PC-3 (cell line): ENCODE measurements around the gene TRAK1. TPM values are rescaled to one million over a fixed set of nuclear protein-coding genes. Genes with fewer than 3 reads are reported as not detected.
"Not testable (repeated sequence)": the region's sequence is repeated elsewhere in the genome, so short reads cannot be mapped to it uniquely, and the experiment has no call there.

Source experiments
- ATAC-seq: fragments of 200-7000 bp; cut with Tn5 transposase; 2 replicates; pipeline ENCODE4 v1.9.1; 2020; ENCODE audit warnings: mild to moderate bottlenecking, moderate library complexity
- BruUV-seq: library from RNA; stranded (reverse); fragments of 400-500 nt; replicated peaks from 2 replicates; lab custom pipeline; 2021; lab: Mats Ljungman, UMichigan
- CTCF ChIA-PET: fragments of 300-600 bp; sonication (Branson Sonifier 250); formaldehyde crosslinking; loops from one replicate; lab custom pipeline; 2022; ENCODE audit warnings: antibody characterized with exemption; lab: Charles Lee
- POLR2A ChIA-PET: fragments of 300-600 bp; sonication (Branson Sonifier 250); formaldehyde crosslinking; loops from one replicate; lab custom pipeline; 2022; ENCODE audit warnings: antibody characterized with exemption; ENCODE audit not compliant: unreplicated experiment; lab: Charles Lee
- DNase-seq: peaks from one replicate; pipeline ENCODE4 v3.0.0-alpha.2; 2015
- H2AFZ ChIP-seq: fragments of 300-600 bp; sonication (generic); 2 replicates; pipeline ENCODE4 v1.6.0; 2016; ENCODE audit warnings: antibody characterized with exemption, low read length
- H3F3A ChIP-seq: fragments of 300-600 bp; sonication (generic); one replicate; pipeline ENCODE4 v1.6.0; 2017; ENCODE audit warnings: antibody characterized with exemption, low read length, control low read depth, mild to moderate bottlenecking; ENCODE audit not compliant: unreplicated experiment
- H3K27ac ChIP-seq: fragments of 300-600 bp; sonication (generic); 2 replicates; pipeline ENCODE4 v1.5.1; 2016; ENCODE audit warnings: mild to moderate bottlenecking, low read length
- H3K27me3 ChIP-seq: fragments of 300-600 bp; sonication (generic); 2 replicates; pipeline ENCODE4 v1.6.1; 2016; ENCODE audit warnings: low read length, mixed read lengths
- H3K36me3 ChIP-seq: fragments of 300-600 bp; sonication (generic); 2 replicates; pipeline ENCODE4 v1.6.1; 2016; ENCODE audit warnings: low read depth, mixed run types, low read length, mixed read lengths
- H3K4me1 ChIP-seq: fragments of 300-600 bp; sonication (generic); 2 replicates; pipeline ENCODE4 v1.5.1; 2016; ENCODE audit warnings: low read length; ENCODE audit not compliant: insufficient read depth
- H3K4me2 ChIP-seq: fragments of 300-600 bp; sonication (generic); 2 replicates; pipeline ENCODE4 v1.6.0; 2016; ENCODE audit warnings: low read length
- H3K4me3 ChIP-seq: fragments of 300-600 bp; sonication (generic); 2 replicates; pipeline ENCODE4 v1.5.1; 2016; ENCODE audit warnings: mild to moderate bottlenecking, low read length, mixed read lengths
- H3K79me2 ChIP-seq: fragments of 300-600 bp; sonication (generic); 2 replicates; pipeline ENCODE4 v1.6.1; 2017; ENCODE audit warnings: low read length, mixed read lengths
- H3K9ac ChIP-seq: fragments of 300-600 bp; sonication (generic); 2 replicates; pipeline ENCODE4 v1.6.0; 2016; ENCODE audit warnings: mild to moderate bottlenecking, low read length
- H3K9me2 ChIP-seq: fragments of 300-600 bp; sonication (generic); replicated peaks from 2 replicates; pipeline ENCODE4 v1.6.1; 2016; ENCODE audit warnings: mixed run types, low read length, mixed read lengths
- H3K9me3 ChIP-seq: fragments of 300-600 bp; sonication (generic); 2 replicates; pipeline ENCODE4 v1.6.1; 2016; ENCODE audit warnings: low read length, mixed read lengths
- H4K20me1 ChIP-seq: fragments of 300-600 bp; sonication (generic); 2 replicates; pipeline ENCODE4 v1.6.1; 2016; ENCODE audit warnings: low read length, mixed read lengths
- EZH2 ChIP-seq: fragments of 300-600 bp; sonication (generic); IDR thresholded peaks from one replicate; pipeline ENCODE4 v1.6.1; 2017; ENCODE audit warnings: antibody characterized with exemption, mild to moderate bottlenecking, low read length; ENCODE audit not compliant: unreplicated experiment
- EZH2phosphoT487 ChIP-seq: fragments of 300-600 bp; sonication (generic); IDR thresholded peaks from 2 replicates; pipeline ENCODE4 v1.6.1; 2018; ENCODE audit warnings: mild to moderate bottlenecking, antibody characterized with exemption, low read length, borderline replicate concordance
- intact Hi-C: fragments of 100-400 bp; cut with micrococcal nuclease; formaldehyde crosslinking; loops from 2 replicates; pipeline ENCODE4 v1.9.0; 2023
- total RNA-seq: library from RNA; depleted of rRNA; stranded (reverse); fragments of >200 nt; gene quantifications from 2 replicates; pipeline ENCODE4 v1.2.3, GENCODE V29; 2014
- TF ChIP-seq, protein P1 (sequence below): fragments of 300-600 bp; sonication (generic); conservative IDR thresholded peaks from 2 replicates; pipeline ENCODE4 v1.5.1; 2017; ENCODE audit warnings: antibody characterized with exemption, low read depth, mild to moderate bottlenecking, low read length

TRAK1 gene
- total RNA-seq, 1 experiment from 2014 or later = 23.4 TPM

- H2AFZ ChIP-seq = no peak overlapping the region
- H3K9me2 ChIP-seq = no peaks in the 10 kb centered on the region
- no peak overlapping the region; the same call in 1 of the 2 replicates for H3K27ac ChIP-seq
- ChIA-PET POLR2A (no interaction called here), CTCF (no interaction called here)
- no peaks in the 10 kb centered on the region for H3K9me3 ChIP-seq
- no TSS peak for BruUV-seq
- no peaks in the 10 kb centered on the region for H3K36me3 ChIP-seq
- peaks cover 64% of the 10 kb centered on the region for H3K79me2 ChIP-seq
- no peaks in the 10 kb centered on the region for H3K27me3 ChIP-seq
- TF ChIP-seq EZH2phosphoT487 = no peak
- TF ChIP-seq, protein P1, sequence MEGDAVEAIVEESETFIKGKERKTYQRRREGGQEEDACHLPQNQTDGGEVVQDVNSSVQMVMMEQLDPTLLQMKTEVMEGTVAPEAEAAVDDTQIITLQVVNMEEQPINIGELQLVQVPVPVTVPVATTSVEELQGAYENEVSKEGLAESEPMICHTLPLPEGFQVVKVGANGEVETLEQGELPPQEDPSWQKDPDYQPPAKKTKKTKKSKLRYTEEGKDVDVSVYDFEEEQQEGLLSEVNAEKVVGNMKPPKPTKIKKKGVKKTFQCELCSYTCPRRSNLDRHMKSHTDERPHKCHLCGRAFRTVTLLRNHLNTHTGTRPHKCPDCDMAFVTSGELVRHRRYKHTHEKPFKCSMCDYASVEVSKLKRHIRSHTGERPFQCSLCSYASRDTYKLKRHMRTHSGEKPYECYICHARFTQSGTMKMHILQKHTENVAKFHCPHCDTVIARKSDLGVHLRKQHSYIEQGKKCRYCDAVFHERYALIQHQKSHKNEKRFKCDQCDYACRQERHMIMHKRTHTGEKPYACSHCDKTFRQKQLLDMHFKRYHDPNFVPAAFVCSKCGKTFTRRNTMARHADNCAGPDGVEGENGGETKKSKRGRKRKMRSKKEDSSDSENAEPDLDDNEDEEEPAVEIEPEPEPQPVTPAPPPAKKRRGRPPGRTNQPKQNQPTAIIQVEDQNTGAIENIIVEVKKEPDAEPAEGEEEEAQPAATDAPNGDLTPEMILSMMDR = no peak
- intact Hi-C loops = no loop called here
- DNase-seq = peak; percentile 24
- H3F3A ChIP-seq = no peaks in the 10 kb centered on the region
- H4K20me1 ChIP-seq = 0 out of 2 replicates have a peak, but pooled peaks cover 5% of the 10 kb centered on the region
- H3K4me2 ChIP-seq = peak overlapping the region; percentile 23; the same call in 1 of the 2 replicates
- peak; percentile 17; the same call in 1 of the 2 replicates for ATAC-seq
- no peak overlapping the region for H3K4me3 ChIP-seq
- no peak overlapping the region for H3K9ac ChIP-seq
- peaks cover 21% of the 10 kb centered on the region for H3K4me1 ChIP-seq
Observed at GRCh38 chr3:42043099-42043813, 47.9 kb upstream of the TRAK1 start.

GRCh38 chr3:42045708-42046243 is 45.4 kb upstream of the TRAK1 start:
- H3K9ac ChIP-seq = no peak overlapping the region
- no peak overlapping the region for H3K4me2 ChIP-seq
- intact Hi-C loops = no loop called here
- H3K36me3 ChIP-seq = no peaks in the 10 kb centered on the region
- no peaks in the 10 kb centered on the region for H3K9me2 ChIP-seq
- no peak overlapping the region for H3K4me3 ChIP-seq
- H3K4me1 ChIP-seq = peaks cover 21% of the 10 kb centered on the region
- ChIA-PET CTCF (no interaction called here), POLR2A (interaction anchor here (0.6 kb wide), 1 partner anchor 26 kb away, joined by 5 read pairs; no protein-coding TSS in a partner anchor)
- H3K79me2 ChIP-seq = peaks cover 49% of the 10 kb centered on the region
- no peaks in the 10 kb centered on the region for H3F3A ChIP-seq
- H3K9me3 ChIP-seq = no peaks in the 10 kb centered on the region
- H4K20me1 ChIP-seq = 0 out of 2 replicates have a peak, but pooled peaks cover 5% of the 10 kb centered on the region
- no TSS peak for BruUV-seq
- no peak for DNase-seq
- no peaks in the 10 kb centered on the region for H3K27me3 ChIP-seq
- H3K27ac ChIP-seq = no peak overlapping the region
- no peak for TF ChIP-seq EZH2phosphoT487
- no peak for TF ChIP-seq EZH2
- TF ChIP-seq, protein P1 = no peak
- ATAC-seq = no peak
- H2AFZ ChIP-seq = no peak overlapping the region

DNA sequence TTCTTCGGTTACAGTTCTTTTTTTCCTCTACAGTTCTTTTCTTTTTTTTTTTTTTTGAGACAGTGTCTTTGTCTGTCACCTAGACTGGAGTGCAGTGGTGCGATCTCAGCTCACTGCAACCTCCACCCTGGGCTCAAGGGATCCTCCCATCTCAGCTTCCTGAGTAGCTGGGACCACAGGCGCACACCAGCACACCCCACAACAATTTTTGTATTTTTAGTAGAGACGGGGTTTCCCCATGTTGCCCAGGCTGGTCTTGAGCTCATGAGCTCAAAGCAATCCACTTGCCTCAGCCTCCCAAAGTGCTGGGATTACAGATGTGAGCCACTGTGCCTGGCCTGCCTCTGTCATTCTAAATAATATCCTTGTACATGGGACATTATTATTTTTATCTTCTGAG is 42.6 kb upstream of the TRAK1 start:
- BruUV-seq, H3K9me2 ChIP-seq, H3K27me3 ChIP-seq, H3K4me3 ChIP-seq, CTCF ChIA-PET, H3K27ac ChIP-seq, H3K9ac ChIP-seq, H2AFZ ChIP-seq, intact Hi-C loops, ATAC-seq, H3F3A ChIP-seq, H3K9me3 ChIP-seq, H4K20me1 ChIP-seq, H3K36me3 ChIP-seq, DNase-seq, H3K4me2 ChIP-seq: not testable (repeated sequence)
- POLR2A ChIA-PET = interaction anchor here (0.6 kb wide), 1 partner anchor 1597 kb away, joined by 3 read pairs; no protein-coding TSS in a partner anchor
- Histone ChIP-seq H3K79me2 (peaks cover 29% of the 10 kb centered on the region), H3K4me1 (peaks cover 12% of the 10 kb centered on the region)
